T follicular helper cell (primary cell): ENCODE data around the gene GBGT1.
"Not testable (repeated sequence)": the region's sequence is repeated elsewhere in the genome, so short reads cannot be mapped to it uniquely, and the experiment has no call there.

ENCODE experiments used
- DNase-seq: peaks from one replicate; pipeline ENCODE4 v3.0.0-alpha.2; 2020; ENCODE audit warnings: low read depth

GBGT1 gene

DNA sequence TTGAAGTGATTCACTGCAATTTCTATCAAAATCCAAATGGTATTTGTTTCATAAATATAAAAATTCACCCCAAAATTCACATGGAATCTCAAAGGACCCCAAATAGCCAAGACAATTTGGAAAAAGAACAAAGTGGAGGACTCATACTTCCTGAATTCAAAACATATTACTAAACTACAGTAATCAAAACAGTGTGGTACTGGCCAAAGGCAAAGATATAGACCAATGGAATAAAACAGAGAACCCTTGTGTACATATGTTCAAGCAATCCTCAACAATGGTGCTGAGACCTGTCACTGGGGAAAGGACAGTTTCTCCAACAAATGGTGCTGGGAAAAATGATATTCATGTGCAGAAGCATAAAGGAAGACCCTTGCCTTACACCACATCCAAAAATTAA lies 31.3 kb upstream of the GBGT1 start:
- DNase-seq = no peak

DNA sequence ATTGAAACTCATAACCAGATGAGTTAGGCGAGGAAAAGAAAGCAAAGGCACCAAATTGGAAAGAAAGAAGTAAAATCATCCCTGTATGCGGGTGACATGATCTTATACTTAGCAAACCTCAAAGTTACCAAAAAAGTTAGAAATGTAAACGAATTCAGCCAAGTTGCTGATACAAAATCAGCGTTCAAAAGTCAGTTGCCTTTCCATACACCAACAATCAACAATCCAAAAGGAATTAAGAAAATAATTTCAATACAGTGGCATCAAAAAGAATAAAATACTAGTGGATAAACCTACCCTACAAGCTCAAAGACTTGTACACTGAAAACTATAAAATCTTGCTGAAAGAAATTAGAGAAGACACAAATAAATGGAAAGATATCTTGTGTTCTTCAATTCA lies 30.9 kb upstream of the GBGT1 start:
- DNase-seq = no peak

DNA sequence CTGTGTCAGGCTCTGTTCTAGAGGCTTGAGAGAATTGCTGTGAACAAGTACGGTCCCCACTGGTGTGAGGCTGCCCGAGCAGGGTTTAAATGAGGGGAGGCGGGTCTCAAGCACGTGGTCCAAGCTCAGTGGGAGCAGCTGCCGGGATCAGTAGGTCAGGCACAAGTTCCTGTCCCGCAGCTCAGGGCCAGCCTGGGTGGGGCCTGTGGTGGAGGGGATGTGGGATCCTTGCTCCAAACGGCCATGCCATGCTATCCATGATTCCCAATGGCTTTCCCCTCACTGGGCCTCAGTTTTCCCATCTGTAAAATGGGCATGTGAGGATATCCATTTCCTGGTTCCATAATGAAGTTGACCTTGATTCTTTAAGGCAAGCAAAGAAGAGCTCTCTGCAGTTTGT lies 28.3 kb upstream of the GBGT1 start:
- no peak for DNase-seq

DNA sequence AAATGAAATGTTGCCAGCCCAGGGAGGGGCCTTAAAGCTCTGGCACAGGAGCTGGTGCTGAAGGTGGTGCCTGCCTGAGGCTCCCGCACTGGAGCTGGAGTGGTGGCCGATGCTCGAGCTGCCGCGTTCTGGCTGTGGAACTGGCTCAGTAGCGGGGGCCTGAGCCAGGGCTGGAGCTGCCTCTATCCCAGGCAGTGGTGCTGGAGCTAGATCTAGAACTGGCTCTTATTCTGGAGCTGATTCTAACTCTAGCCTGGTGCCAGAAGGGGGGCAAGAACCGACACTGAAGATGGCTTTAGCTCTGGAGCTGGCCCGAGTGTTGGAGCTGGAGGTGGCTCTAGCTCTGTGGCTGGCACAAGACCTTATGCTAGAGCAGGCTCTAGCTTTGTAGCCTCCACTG lies 26.1 kb upstream of the GBGT1 start:
- no peak for DNase-seq

DNA sequence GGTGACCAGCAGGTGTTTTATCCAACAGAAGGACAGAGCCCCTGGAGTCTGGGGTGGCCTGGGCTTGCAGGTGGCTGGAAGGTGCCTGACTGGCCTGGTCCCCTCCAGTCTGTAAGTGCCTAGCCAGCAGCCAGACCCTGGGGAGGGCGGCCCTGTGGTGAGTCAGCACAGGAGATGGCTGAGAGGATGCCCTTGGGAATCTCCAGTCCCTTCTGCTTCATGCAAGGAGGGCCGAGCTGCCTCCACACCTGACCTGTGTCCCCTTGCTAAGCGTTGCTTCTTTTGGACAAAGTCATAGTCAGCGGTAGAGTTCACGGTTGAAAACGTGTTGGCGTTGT lies 25.1 kb upstream of the GBGT1 start:
- no peak for DNase-seq

DNA sequence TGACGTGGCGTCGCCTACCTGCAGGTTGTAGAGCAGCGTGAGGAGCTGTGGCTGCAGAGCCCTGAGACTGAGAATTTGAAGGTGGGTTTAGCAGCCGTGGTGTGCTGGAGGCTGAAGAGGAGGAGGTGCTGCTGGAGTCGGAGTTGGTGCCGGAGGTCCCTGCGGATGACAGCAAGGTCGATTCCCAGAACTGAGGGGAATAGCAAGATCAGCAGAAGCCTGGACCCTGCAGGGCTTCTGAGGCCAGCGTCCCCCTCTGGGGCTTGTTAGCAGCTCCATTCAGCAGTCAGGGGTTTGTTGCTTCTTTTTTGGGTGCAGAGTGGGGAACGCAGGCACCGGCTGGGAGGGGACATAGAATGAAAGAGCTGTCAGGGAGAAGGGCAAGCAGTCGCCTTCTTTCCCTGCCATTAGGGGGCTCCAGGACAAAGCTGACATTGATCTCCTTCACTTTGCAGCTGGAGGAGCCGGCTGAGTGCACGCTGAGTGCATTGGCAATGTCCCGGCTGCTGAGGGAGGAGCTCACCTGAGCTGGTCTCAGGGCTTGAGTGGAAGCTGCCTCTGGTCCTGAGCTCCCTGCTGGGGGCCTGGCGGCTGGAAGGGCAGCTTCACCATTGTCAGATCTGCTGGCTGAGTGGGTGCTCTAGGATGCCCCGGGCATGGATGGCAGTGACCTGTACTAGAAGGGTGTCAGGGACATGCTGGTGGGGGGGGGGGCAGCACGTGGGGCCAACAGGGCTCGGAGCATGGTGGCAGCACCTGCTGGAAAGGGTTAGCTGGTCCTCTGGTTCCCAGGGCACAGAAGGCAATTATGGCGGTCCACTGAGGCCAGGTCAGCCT lies 24.5 kb upstream of the GBGT1 start:
- no peak for DNase-seq

DNA sequence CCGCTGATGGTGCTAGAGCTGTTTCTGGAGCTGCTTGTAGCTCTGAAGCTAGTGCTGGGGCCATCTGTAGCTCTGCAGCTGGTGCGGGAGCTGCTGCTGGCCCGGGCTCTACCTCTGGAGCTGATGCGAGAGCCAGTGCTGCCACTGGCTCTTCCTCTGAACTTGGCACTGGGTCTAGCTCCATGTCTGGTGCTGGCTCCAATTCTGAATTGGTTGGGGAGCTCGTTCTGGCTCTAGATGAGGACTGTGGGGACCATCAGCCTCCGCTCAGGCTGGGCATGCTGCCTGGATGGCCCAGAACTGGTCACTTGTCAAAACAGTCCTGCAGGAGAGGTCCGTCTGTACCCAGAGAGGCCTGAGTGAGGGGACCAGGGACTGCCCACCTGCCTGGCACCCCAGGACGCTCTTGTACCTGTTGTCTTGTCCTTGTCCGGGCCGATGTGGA lies 23.9 kb upstream of the GBGT1 start:
- DNase-seq = no peak

DNA sequence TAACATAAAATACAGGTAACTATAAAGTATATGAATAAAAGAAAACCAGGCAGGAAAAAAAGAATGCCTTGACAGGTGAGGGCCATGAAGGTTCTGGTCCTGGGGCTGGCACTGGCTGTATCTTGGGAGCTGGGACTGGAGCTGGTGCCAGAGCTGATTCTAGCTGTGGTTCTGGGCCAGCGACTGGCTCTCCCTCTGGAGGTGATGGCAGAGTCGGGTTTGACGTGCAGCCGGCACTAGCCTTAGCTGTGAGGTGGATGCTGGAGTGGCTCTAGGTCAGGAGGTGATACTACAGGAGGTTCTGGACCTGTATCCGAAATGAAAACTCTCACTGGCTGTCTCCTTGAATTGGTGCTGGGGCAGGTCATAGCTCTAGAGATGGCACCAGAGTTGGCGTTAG lies 23.0 kb upstream of the GBGT1 start:
- no peak for DNase-seq

DNA sequence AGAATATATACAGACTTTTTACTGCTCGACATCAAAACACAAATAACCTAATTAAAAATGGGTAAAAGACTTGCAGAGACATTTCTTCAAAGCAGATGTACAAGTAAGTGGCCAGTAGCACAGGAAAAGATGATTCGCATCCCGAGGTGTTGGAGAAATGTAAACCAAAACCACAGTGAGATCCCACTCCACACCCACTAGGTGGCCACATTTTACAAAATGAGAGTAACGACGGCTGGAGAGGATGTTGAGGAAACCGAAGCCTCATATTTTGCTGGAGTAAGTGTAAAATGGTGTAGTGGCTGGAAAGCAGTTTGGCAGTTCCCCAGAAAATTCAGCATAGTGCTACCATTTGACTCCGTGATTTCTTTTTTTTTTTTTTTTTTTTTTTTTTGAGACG lies 21.3 kb upstream of the GBGT1 start:
- DNase-seq = no peak

DNA sequence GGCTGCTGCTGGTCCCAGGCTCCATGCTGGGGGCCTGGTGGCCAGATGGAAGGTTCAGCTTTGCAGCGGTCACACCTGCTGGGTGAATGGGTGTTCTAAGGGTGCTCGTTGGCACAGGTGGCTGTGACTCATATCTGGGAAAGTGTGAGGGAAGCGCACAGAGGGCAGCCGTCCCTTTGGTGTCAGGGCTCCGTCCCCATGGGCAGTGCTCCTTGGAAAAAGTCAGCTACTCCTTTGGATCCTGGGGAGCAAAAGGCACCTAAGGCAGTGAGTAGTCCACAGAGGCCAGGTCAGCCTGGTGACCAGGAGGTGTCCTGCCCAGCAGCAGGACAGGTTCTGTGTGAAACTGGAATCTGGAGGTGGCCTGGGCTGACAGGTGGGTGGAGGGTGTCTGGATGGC lies 18.4 kb upstream of the GBGT1 start:
- DNase-seq = no peak

DNA sequence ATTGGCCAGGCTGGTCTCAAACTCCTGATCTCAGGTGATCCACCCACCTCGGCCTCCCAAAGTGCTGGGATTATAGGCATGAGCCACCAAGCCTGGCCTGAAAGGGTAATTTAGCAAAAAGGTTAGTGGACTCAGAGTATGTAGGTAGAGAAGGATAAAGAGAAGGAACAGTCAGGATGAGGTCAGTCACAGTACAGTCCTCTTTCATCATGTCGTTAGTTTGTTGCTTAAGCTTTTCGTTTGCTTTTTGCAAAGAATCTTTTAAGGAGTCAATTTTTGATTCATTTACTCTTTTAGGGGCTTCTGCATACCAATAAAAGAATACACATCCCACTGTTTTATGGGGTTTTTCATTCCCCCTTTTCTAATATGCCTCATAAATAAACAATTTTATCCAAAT lies 17.8 kb upstream of the GBGT1 start:
- DNase-seq = no peak

DNA sequence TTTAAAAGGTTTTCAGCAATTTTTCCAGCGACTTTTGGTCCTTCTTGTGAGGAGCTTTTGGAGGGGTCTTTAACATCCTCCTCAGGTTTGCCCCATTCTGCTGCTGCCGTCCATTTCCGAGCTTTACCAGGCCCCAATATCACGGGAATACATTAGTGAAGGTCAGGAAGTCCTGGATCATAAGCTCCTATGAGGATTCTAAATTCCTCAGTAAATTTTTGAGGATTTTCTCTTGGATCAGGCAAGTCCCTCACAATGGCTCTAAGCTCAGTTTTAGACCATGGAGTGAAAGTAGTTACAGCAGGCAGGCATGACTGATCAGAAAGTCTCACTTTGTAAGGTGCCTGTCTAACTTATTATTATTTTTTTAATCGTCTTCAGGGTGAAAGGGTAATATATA lies 17.2 kb upstream of the GBGT1 start:
- no peak for DNase-seq

DNA sequence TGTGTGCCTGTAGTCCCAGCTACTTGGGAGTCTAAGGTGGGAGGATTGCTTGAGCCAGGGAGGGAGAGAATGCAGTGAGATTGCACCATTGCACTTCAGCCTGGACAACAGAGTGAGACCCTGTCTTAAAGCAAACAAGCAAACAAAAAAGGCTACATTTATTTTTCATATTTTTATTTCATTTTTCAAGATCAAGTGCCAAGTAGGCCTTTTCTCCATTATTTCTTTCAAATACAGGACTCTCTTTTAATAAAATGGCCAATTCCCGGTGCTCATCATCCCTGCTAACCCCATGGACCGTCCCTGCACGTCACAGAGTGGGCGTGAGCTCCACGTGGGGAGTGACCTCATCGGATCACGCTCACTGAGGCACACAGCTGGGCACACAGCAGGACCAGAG lies 9.3 kb upstream of the GBGT1 start:
- DNase-seq = no peak

DNA sequence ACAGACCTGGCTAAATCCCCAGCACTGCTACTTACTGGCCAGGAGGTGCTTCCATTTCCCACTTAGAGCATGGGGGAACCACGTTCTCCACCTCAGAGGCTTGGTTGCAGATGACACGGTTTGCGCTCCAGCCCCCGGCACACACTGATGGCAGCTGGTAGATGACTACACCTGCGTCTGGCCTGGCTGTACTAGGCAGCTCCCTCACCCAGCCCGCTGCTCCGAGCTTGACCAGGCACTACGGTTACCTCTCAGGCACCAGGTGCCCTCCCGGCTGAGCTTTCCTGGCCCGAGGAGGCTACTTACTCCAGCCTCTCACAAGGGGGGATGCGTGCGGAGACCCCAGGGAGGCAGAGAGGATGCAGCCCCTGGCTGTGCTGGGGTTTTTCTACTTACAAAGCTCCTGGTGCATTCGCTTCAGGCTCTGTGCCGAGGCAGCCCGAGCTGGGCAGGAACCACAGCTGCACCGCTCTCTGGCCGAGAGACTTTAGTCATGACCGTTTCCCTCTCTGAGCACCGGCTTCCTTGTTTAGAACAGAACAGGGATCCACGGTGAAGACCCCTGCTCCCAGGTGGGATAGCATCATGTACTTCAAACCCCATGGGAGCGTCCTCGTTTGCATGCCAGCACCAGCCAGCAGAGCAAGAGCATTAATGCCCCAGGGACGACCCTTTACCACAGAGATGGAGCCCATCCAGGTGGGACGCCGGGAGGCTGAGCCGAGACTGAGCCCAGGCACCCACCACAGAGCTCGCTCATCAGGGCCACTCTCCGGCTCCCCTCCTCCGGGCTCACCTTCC lies 7.6 kb upstream of the GBGT1 start:
- DNase-seq = no peak

DNA sequence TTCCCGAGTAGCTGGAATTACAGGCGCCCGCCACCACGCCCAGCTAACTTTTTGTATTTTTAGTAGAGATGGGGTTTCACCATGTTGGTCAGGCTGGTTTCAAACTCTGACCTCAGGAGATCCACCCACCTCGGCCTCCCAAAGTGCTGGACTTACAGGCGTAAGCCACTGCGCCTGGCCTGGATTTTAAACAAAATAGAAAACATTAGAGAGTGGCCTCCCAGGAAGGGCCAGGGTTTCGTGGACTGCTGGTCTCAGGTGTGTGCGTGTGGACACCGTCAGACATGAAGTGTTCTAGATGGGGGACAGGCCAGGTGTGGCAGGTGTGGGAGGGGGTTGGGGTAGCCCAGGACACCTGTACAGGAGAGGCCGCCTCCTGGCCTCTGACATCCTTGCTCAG lies 7.0 kb upstream of the GBGT1 start:
- no peak for DNase-seq

DNA sequence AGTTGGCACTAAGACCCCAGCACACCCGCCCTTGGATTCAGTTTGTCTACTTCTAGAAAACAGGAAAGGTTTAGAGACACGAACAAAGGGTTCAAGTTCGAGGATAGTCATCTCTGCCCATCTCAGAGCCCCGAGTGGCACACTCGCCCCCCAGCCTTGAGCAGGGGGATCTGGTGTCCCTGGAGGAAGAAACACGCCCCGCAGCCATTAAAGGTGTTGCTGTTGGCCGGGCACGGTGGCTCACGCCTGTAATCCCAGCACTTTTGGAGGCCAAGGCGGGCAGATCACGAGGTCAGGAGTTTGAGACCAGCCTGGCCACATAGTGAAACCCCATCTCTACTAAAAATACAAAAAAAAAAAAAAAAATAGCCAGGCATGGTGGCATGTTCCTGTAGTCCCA lies 6.0 kb upstream of the GBGT1 start:
- DNase-seq = not testable (repeated sequence)

DNA sequence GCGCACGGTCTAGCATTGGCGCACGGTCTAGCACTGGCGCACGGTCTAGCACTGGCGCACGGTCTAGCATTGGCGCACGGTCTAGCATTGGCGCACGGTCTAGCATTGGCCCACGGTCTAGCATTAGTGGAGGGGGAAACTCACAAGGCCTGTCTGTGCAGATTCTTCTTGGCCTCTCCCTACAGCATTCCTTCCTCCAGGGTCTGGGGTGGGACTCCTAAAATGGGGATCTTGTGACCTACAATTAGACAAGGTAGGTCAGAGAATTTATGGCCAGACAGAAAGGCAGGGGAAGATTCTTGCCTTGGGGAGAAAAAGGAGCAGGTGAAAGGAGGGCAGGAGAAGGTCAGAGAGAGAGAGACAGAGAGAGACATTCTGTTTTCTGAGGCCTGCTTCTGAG lies 5.4 kb upstream of the GBGT1 start:
- no peak for DNase-seq

DNA sequence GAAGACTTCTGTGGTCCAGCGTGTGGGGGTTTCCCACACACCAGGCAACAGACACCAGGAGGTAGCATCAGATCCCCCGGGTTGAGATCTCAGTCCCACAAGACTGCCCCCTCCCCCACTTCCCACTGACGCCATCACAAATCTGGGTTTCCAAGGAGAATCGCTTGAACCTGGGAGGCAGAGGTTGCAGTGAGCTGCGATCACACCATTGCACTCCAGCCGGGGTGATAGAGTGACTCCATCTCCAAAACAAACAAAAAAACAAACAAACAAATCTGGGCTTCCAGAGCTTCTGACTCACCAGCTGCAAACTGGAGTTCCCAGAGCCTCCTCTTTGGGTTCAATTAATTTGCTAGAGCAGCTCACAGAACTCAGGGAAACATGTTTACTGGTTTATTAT lies 4.7 kb upstream of the GBGT1 start:
- DNase-seq = no peak

DNA sequence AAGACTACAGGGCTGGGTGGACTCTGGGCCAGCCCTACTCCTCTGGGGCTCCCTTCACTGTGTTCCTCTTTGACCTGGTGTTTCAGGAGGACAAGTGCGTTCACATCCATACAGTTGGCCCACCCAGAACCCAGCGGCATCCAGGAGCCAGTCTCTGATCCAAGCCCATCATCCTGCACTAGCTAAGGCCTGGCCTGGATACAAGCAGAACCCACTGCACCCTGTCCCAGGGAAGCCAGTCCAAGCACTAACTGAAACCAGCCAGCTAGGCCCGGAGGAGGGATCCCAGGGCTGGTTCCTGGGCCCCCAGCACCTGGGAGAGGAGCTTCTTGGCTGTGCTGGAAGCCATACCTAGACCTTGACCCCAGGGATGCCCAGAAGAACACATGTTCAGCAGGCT lies 4.1 kb upstream of the GBGT1 start:
- DNase-seq = no peak

DNA sequence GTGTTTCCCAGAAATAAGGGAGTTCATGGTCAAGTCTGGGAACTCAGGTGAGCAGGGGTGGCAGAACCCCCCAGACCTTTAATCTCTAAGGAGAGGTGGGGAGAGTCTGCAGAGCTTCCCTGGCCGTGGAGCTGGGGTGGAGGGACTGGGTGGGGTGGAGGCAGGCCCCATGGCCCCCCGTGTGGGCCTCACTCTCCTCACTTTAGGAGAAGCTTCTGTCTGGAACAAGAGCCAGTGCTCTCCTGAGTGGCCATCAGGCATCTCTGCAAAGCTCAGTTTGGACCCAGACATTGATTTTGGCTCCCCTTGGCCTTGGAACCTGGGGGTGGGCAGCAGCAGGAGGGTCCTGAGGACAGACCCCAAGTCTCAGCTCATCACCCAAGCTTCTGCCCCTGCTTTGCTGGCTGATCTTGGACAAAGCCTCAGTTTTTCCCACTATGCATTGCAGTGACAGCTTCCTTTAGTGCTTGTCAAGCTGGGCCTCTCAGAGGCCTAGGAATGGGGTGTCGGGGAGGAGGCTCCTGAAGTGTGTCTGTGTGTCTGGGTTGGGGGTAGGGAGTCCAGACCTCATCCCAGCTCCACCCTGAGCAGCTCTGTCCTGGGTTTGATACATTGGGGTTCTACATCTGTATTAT lies 3.5 kb upstream of the GBGT1 start:
- no peak for DNase-seq

DNA sequence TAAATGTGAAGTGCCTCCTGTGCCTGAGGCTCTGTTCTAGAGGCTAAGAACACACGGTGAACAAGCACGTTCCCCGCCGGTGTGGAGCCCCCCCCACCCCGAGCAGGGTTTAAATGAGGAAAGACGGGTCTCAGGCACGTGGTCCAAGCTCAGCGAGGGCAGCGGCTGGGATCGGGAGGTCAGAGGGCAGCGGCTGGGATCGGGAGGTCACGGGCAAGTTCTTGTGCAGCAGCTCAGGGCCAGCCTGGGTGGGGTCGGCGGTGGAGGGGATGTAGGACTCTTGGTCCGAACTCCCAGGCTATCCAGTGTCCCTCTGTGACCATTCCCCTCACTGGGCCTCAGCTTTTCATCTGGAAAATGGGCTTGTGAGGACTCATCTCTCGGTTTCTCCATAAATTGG lies 2.7 kb upstream of the GBGT1 start:
- no peak for DNase-seq

DNA sequence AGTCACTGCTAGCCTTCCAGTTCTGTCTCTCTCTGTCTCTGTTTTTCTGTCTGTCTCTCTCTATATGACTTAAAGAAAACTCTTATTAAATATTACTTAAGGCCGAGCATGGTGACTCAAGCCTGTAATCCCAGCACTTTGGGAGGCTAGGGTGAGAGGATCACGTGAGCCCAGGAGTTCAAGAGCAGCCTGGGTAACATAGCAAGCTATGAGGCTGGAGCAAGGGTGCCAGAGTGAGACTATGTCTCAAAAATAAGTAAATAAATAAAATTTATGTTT lies 1.7 kb upstream of the GBGT1 start:
- no peak for DNase-seq

DNA sequence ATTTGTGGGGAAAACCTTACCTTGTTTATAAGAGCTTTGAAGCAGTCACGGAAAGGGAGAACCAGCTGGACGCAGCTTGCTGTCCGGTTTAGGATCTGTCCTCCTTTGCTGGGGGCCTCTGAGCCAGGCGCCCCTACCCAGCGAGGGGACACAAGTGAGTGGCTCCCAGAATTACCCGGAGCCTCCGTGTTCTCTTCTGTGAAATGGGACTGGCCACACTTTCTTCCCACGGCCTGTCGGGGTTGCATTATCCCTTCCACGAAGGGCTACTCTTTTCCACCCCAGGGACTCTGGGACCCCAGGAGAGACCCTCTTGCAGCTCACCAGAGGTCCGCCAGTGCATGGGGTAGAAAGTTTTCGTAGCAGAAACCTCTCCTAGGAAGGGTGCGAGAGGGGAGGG lies 477 bp upstream of the GBGT1 start:
- no peak for DNase-seq
